HL-60 (cell line): Measurements from ENCODE around the gene PYGB.

Source experiments
- DNase-seq, 2 experiments: peaks; one replicate each; pipeline ENCODE4 v3.0.0-alpha.2; 2010 to 2020; ENCODE audit warnings: low read depth in 1 of 2, low spot score in 1 of 2
- H3K27ac ChIP-seq: fragments of 250-450 bp; sonication (Bioruptor Pico); replicated peaks from 2 replicates; pipeline ENCODE4 v1.5.1; 2020; ENCODE audit warnings: mild to moderate bottlenecking, moderate library complexity
- H3K27me3 ChIP-seq: fragments of 250-450 bp; sonication (Bioruptor Pico); 2 replicates; pipeline ENCODE4 v1.5.1; 2021; ENCODE audit warnings: mild to moderate bottlenecking, moderate library complexity; ENCODE audit not compliant: insufficient read depth, poor library complexity, severe bottlenecking
- H3K4me3 ChIP-seq: replicated peaks from 2 replicates; pipeline ENCODE4 v1.5.1; 2011; ENCODE audit warnings: mild to moderate bottlenecking, control low read depth, low read length; ENCODE audit not compliant: insufficient read depth
- CTCF ChIP-seq: IDR thresholded peaks from one replicate; pipeline ENCODE4 v1.5.1; 2011; ENCODE audit warnings: low read length, control low read depth, inconsistent platforms; ENCODE audit not compliant: insufficient read depth
- GABPA ChIP-seq: IDR thresholded peaks from 2 replicates; pipeline ENCODE4 v1.6.1; 2012; ENCODE audit warnings: low read depth
- POLR2AphosphoS5 ChIP-seq: IDR thresholded peaks from 2 replicates; pipeline ENCODE4 v1.6.1; 2012; ENCODE audit warnings: low read depth
- SPI1 ChIP-seq: IDR thresholded peaks from 2 replicates; pipeline ENCODE4 v1.6.1; 2012; ENCODE audit warnings: low read depth, mild to moderate bottlenecking, borderline replicate concordance
- TF ChIP-seq, protein P1 (sequence below): IDR thresholded peaks from 2 replicates; pipeline ENCODE4 v1.6.1; 2012; ENCODE audit warnings: low read depth; ENCODE audit not compliant: insufficient replicate concordance

The PYGB gene

DNA sequence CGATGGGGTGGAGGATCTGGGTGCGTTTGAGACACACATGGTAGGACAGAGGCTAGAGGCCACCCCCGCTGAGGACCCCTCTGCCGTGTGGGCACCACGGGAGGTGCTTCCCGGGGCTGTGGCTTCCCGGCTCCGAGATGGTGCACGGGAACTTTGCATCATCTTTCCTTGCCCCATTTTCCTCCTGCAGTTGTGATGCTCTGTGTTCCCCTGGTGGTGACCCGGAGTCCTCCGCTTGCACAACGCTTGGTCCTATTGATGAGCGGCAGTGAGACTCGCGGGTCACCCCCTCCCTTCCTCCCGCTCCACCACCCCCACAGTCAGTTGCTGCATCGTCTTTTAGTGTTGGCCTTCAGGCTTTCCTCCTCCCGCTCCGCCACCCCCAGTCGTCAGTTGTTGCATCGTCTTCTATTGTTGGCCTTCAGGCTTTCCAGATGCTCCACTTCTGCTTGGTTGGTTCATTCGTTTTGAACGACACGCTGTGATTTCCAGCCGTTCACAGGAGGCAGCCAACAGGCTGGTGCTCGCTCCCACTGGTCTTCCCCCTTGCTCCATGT lies 37.3 kb downstream of the PYGB start:
- TF ChIP-seq, protein P1, sequence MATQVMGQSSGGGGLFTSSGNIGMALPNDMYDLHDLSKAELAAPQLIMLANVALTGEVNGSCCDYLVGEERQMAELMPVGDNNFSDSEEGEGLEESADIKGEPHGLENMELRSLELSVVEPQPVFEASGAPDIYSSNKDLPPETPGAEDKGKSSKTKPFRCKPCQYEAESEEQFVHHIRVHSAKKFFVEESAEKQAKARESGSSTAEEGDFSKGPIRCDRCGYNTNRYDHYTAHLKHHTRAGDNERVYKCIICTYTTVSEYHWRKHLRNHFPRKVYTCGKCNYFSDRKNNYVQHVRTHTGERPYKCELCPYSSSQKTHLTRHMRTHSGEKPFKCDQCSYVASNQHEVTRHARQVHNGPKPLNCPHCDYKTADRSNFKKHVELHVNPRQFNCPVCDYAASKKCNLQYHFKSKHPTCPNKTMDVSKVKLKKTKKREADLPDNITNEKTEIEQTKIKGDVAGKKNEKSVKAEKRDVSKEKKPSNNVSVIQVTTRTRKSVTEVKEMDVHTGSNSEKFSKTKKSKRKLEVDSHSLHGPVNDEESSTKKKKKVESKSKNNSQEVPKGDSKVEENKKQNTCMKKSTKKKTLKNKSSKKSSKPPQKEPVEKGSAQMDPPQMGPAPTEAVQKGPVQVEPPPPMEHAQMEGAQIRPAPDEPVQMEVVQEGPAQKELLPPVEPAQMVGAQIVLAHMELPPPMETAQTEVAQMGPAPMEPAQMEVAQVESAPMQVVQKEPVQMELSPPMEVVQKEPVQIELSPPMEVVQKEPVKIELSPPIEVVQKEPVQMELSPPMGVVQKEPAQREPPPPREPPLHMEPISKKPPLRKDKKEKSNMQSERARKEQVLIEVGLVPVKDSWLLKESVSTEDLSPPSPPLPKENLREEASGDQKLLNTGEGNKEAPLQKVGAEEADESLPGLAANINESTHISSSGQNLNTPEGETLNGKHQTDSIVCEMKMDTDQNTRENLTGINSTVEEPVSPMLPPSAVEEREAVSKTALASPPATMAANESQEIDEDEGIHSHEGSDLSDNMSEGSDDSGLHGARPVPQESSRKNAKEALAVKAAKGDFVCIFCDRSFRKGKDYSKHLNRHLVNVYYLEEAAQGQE = no peak
- TF ChIP-seq POLR2AphosphoS5 = no peak
- no peak for TF ChIP-seq GABPA
- no peak for TF ChIP-seq CTCF
- TF ChIP-seq SPI1 = no peak
- no peak overlapping the region for H3K4me3 ChIP-seq
- H3K27me3 ChIP-seq = no peaks in the 10 kb centered on the region
- H3K27ac ChIP-seq = no peak overlapping the region
- no peak for DNase-seq

- DNase-seq = no peak
- Histone ChIP-seq H3K27ac (no peak overlapping the region), H3K27me3 (no peaks in the 10 kb centered on the region), H3K4me3 (no peak overlapping the region)
- TF ChIP-seq CTCF (no peak), GABPA (no peak), POLR2AphosphoS5 (no peak), SPI1 (no peak)
- TF ChIP-seq, protein P1 = no peak
These were observed 38.2 kb downstream of the PYGB start for GRCh38 chr20:25285856-25286798.

GRCh38 chr20:25286917-25287316 lies 39.0 kb downstream of the PYGB start:
- DNase-seq = no peak
- Histone ChIP-seq H3K27me3 (no peaks in the 10 kb centered on the region), H3K27ac (no peak overlapping the region), H3K4me3 (no peak overlapping the region)
- TF ChIP-seq GABPA (no peak), CTCF (no peak), POLR2AphosphoS5 (no peak), SPI1 (no peak)
- TF ChIP-seq, protein P1 = no peak
